ENCODE data around the gene AHCYL2. TPM values are rescaled to one million over a fixed set of nuclear protein-coding genes. Genes with fewer than 3 reads are reported as not detected.

Gene AHCYL2
- total and polyA plus RNA-seq, 7 experiments from 2014 or later: 8.6 to 22.2 (median 20.1) TPM

DNA sequence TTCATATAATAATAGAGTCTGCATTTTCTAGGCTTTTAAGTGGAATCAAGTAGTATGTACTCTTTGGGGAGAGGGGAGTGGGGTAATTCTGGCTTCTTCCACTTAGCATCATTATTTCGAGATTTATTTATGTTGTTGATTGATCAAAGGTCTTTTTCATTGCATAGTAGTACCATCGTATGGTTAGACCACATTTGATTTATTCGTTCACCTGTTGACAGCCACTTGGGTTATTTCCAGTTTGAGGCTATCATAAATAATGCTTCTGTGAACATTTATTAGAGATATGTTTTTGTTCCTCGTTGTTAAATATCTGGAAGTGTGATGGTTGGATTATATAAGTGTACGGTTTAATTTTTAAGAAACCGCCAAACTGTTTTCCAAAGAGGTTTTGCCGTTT lies 52.8 kb downstream of the AHCYL2 start:
- no peak for ATAC-seq
- no peak overlapping the region for H3K4me3 ChIP-seq (ENCODE audit: low read length)
- H3K4me1 Mint-ChIP-seq: peaks cover 0 to 9% (median 3%) of the 10 kb centered on the region in 7 donors
- POLR2A ChIA-PET: no interaction called here
- CTCF ChIA-PET: no interaction called here
- H3K9me3 ChIP-seq (ENCODE audit: control insufficient read depth in 2 of 3, low read length in 3 of 3): no peaks in the 10 kb centered on the region
- peaks cover 0 to 7% (median 0%) of the 10 kb centered on the region in 3 experiments for H3K36me3 ChIP-seq (ENCODE audit: control insufficient read depth in 2 of 3, insufficient read depth in 3 of 3, low read length in 3 of 3)
- H3K4me3 Mint-ChIP-seq: no peak overlapping the region
- no peak for DNase-seq
- no peak overlapping the region for H3K27ac ChIP-seq (ENCODE audit: low read depth, low read length)
- H3K9me3 Mint-ChIP-seq: no peaks in the 10 kb centered on the region
- H3K27ac Mint-ChIP-seq: no peak overlapping the region
- H3K4me1 ChIP-seq (ENCODE audit: control insufficient read depth in 2 of 2, insufficient read depth in 2 of 2, low read length in 2 of 2): no peaks in the 10 kb centered on the region
- no peaks in the 10 kb centered on the region for H3K27me3 Mint-ChIP-seq
- no peaks in the 10 kb centered on the region for H3K27me3 ChIP-seq (ENCODE audit: control insufficient read depth in 2 of 2, insufficient read depth in 2 of 2, low read length in 2 of 2)
- intact Hi-C loops (cut with micrococcal nuclease): no loop called here
- peaks cover 0 to 28% (median 14%) of the 10 kb centered on the region in 5 donors for H3K36me3 Mint-ChIP-seq

DNA sequence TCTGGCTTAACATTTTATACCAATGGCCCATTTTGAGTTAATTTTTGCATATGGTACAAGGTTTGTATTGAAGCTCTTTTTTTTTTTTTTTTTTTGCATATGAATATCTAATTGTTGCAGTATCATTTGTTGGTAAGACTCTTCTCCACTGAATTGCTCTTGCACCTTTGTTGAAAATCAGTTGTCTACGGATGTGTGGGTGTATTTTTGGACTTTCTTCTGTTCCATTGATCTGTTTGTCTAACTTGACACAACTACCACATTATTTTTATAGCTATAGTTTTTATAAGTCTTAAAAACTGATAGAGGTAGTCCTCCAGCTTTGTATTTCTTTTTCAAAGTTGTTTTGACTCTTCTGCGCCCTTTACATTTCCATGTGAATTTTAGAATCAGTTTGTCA lies 53.9 kb downstream of the AHCYL2 start:
- POLR2A ChIA-PET: no interaction called here
- H3K4me3 ChIP-seq (ENCODE audit: low read length): no peak overlapping the region
- no peaks in the 10 kb centered on the region for H3K27me3 ChIP-seq (ENCODE audit: control insufficient read depth in 2 of 2, insufficient read depth in 2 of 2, low read length in 2 of 2)
- H3K27ac ChIP-seq (ENCODE audit: low read depth, low read length): no peak overlapping the region
- Mint-ChIP-seq H3K27ac (no peak overlapping the region), H3K36me3 (peaks cover 0 to 28% (median 14%) of the 10 kb centered on the region in 5 donors), H3K9me3 (no peaks in the 10 kb centered on the region), H3K27me3 (no peaks in the 10 kb centered on the region), H3K4me3 (no peak overlapping the region), H3K4me1 (peaks cover 0 to 9% (median 3%) of the 10 kb centered on the region in 7 donors)
- ATAC-seq (no peak), DNase-seq (no peak)
- H3K36me3 ChIP-seq (ENCODE audit: control insufficient read depth in 2 of 3, insufficient read depth in 3 of 3, low read length in 3 of 3): peaks cover 0 to 7% (median 0%) of the 10 kb centered on the region in 3 experiments
- H3K9me3 ChIP-seq (ENCODE audit: control insufficient read depth in 2 of 3, low read length in 3 of 3): no peaks in the 10 kb centered on the region
- CTCF ChIA-PET: interaction anchor here (1.1 kb wide), 1 partner anchor 60 kb away, joined by 5 read pairs; no protein-coding TSS in a partner anchor
- intact Hi-C loops (cut with micrococcal nuclease): no loop called here
- H3K4me1 ChIP-seq (ENCODE audit: control insufficient read depth in 2 of 2, insufficient read depth in 2 of 2, low read length in 2 of 2): no peaks in the 10 kb centered on the region

- Histone ChIP-seq H3K9me3 (ENCODE audit: control insufficient read depth in 2 of 3, low read length in 3 of 3) (no peaks in the 10 kb centered on the region), H3K27me3 (ENCODE audit: control insufficient read depth in 2 of 2, insufficient read depth in 2 of 2, low read length in 2 of 2) (no peaks in the 10 kb centered on the region), H3K36me3 (ENCODE audit: control insufficient read depth in 2 of 3, insufficient read depth in 3 of 3, low read length in 3 of 3) (peaks cover 0 to under 1% (median 0%) of the 10 kb centered on the region in 3 experiments), H3K27ac (ENCODE audit: low read depth, low read length) (no peak overlapping the region), H3K4me3 (ENCODE audit: low read length) (no peak overlapping the region), H3K4me1 (ENCODE audit: control insufficient read depth in 2 of 2, insufficient read depth in 2 of 2, low read length in 2 of 2) (no peaks in the 10 kb centered on the region)
- H3K4me1 Mint-ChIP-seq: peaks cover 0 to 9% (median 3%) of the 10 kb centered on the region in 7 donors
- intact Hi-C loops (cut with micrococcal nuclease): no loop called here
- H3K9me3 Mint-ChIP-seq: no peaks in the 10 kb centered on the region
- ChIA-PET CTCF (interaction anchor here (0.8 to 1.3 kb wide), 2 partner anchors 61 to 273 kb away, joined by 4 read pairs; no protein-coding TSS in a partner anchor), POLR2A (no interaction called here)
- no peak overlapping the region for H3K27ac Mint-ChIP-seq
- DNase-seq: no peak
- ATAC-seq: no peak
- no peak overlapping the region for H3K4me3 Mint-ChIP-seq
- H3K27me3 Mint-ChIP-seq: no peaks in the 10 kb centered on the region
- peaks cover 0 to 25% (median 10%) of the 10 kb centered on the region in 5 donors for H3K36me3 Mint-ChIP-seq
Measured at GRCh38 chr7:129279757-129280156, 54.9 kb downstream of the AHCYL2 start.

DNA sequence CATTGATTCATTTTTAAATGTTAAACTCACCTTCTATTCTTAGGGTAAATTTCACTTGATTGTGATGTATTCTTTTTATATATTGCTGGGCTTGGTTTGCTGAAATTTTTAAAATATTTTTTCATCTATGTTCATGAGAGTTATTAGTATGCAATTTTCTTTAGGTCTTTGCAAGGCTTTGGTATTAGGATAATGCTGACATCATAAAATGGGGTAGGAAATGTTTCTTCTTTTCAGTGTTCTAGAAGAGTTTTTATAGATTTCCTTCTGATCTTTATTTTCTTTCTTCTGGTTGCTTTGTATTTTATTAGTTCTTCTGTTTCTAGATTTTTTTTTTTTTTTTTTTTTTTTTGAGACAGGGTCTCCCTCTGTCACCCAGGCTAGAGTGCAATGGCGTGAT lies 56.3 kb downstream of the AHCYL2 start:
- no peaks in the 10 kb centered on the region for H3K4me1 ChIP-seq (ENCODE audit: control insufficient read depth in 2 of 2, insufficient read depth in 2 of 2, low read length in 2 of 2)
- no peak for ATAC-seq
- H3K9me3 ChIP-seq (ENCODE audit: control insufficient read depth in 2 of 3, low read length in 3 of 3): no peaks in the 10 kb centered on the region
- Mint-ChIP-seq H3K4me1 (peaks cover 0 to 9% (median 3%) of the 10 kb centered on the region in 7 donors), H3K4me3 (no peak overlapping the region), H3K27ac (no peak overlapping the region), H3K9me3 (no peaks in the 10 kb centered on the region), H3K36me3 (peaks cover 0 to 25% (median 10%) of the 10 kb centered on the region in 5 donors), H3K27me3 (no peaks in the 10 kb centered on the region)
- no peak overlapping the region for H3K4me3 ChIP-seq (ENCODE audit: low read length)
- H3K27ac ChIP-seq (ENCODE audit: low read depth, low read length): no peak overlapping the region
- no peak for DNase-seq
- H3K36me3 ChIP-seq (ENCODE audit: control insufficient read depth in 2 of 3, insufficient read depth in 3 of 3, low read length in 3 of 3): no peaks in the 10 kb centered on the region
- no peaks in the 10 kb centered on the region for H3K27me3 ChIP-seq (ENCODE audit: control insufficient read depth in 2 of 2, insufficient read depth in 2 of 2, low read length in 2 of 2)
- intact Hi-C loops (cut with micrococcal nuclease): no loop called here
- POLR2A ChIA-PET: no interaction called here
- CTCF ChIA-PET: interaction anchor here (1.3 kb wide), 1 partner anchor 63 kb away, joined by 4 read pairs; no protein-coding TSS in a partner anchor

DNA sequence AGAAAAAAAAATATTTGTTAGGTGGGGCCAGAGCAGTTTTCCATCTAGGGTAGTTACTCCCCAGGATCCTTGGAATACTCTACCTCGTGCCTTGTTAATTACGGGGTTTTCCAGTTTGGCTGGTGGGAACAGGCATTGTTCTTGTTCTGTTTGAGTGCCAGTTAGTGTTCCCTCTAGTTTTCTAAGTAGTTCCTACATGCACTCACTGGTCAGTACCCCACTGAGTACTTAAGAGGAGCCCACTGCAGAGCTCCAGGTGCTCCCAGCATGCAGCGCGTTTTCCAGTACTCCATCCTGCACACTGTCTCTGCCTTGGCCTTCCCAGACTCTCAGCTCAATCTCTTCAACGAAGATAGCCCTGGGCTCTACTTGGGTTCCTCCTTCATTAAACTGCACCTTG lies 58.0 kb downstream of the AHCYL2 start:
- H3K9me3 Mint-ChIP-seq: no peaks in the 10 kb centered on the region
- intact Hi-C loops (cut with micrococcal nuclease): no loop called here
- no peaks in the 10 kb centered on the region for H3K36me3 ChIP-seq (ENCODE audit: control insufficient read depth in 2 of 3, insufficient read depth in 3 of 3, low read length in 3 of 3)

GRCh38 chr7:129283936-129284335 lies 59.1 kb downstream of the AHCYL2 start:
- Mint-ChIP-seq H3K4me3 (no peak overlapping the region), H3K4me1 (peaks cover 0 to 9% (median 3%) of the 10 kb centered on the region in 7 donors), H3K36me3 (peaks cover 0 to 20% (median 2%) of the 10 kb centered on the region in 5 donors), H3K9me3 (no peaks in the 10 kb centered on the region), H3K27ac (no peak overlapping the region), H3K27me3 (no peaks in the 10 kb centered on the region)
- Histone ChIP-seq H3K27ac (ENCODE audit: low read depth, low read length) (no peak overlapping the region), H3K4me1 (ENCODE audit: control insufficient read depth in 2 of 2, insufficient read depth in 2 of 2, low read length in 2 of 2) (no peaks in the 10 kb centered on the region), H3K9me3 (ENCODE audit: control insufficient read depth in 2 of 3, low read length in 3 of 3) (no peaks in the 10 kb centered on the region), H3K36me3 (ENCODE audit: control insufficient read depth in 2 of 3, insufficient read depth in 3 of 3, low read length in 3 of 3) (no peaks in the 10 kb centered on the region), H3K4me3 (ENCODE audit: low read length) (no peak overlapping the region), H3K27me3 (ENCODE audit: control insufficient read depth in 2 of 2, insufficient read depth in 2 of 2, low read length in 2 of 2) (no peaks in the 10 kb centered on the region)
- ATAC-seq: no peak
- DNase-seq: no peak
- intact Hi-C loops (cut with micrococcal nuclease): no loop called here
- CTCF ChIA-PET: interaction anchor here (1.3 to 2.0 kb wide), 2 partner anchors 12 to 66 kb away, joined by 6 to 8 read pairs; no protein-coding TSS in a partner anchor
- POLR2A ChIA-PET: interaction anchor here (0.6 kb wide), 1 partner anchor 24 kb away, joined by 3 read pairs; no protein-coding TSS in a partner anchor

More for the DNA sequence above, 58.0 kb downstream of the AHCYL2 start:
- no peak for DNase-seq
- no peak overlapping the region for H3K27ac Mint-ChIP-seq
- ATAC-seq: no peak
- H3K4me3 Mint-ChIP-seq: no peak overlapping the region
- H3K27me3 Mint-ChIP-seq: no peaks in the 10 kb centered on the region
- ChIA-PET CTCF (interaction anchor here (0.6 kb wide), 1 partner anchor 1176 kb away, joined by 3 read pairs; no protein-coding TSS in a partner anchor), POLR2A (no interaction called here)
- Histone ChIP-seq H3K4me3 (ENCODE audit: low read length) (no peak overlapping the region), H3K4me1 (ENCODE audit: control insufficient read depth in 2 of 2, insufficient read depth in 2 of 2, low read length in 2 of 2) (no peaks in the 10 kb centered on the region), H3K27me3 (ENCODE audit: control insufficient read depth in 2 of 2, insufficient read depth in 2 of 2, low read length in 2 of 2) (no peaks in the 10 kb centered on the region), H3K9me3 (ENCODE audit: control insufficient read depth in 2 of 3, low read length in 3 of 3) (no peaks in the 10 kb centered on the region), H3K27ac (ENCODE audit: low read depth, low read length) (no peak overlapping the region)
- H3K4me1 Mint-ChIP-seq: peaks cover 0 to 9% (median 3%) of the 10 kb centered on the region in 7 donors
- H3K36me3 Mint-ChIP-seq: peaks cover 0 to 25% (median 10%) of the 10 kb centered on the region in 5 donors

DNA sequence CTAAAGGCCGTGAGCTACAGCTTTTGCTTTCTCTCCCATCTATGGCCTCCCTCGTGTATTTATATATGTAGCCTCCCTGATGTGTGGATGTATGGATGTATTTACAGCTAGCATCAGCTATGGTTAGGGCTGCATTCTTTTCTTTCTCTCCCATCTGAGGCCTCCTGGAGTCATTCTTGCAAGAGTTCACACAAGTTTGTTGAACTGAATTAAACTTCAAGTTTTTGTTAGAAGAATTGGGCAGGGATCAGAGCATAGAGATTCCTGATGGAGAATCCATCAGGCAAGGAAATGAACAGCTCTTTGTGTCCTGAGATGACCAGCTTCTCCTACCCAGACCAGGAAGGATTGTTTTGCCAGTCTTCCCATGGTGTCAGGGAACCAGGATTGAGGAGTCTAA lies 60.3 kb downstream of the AHCYL2 start:
- no peak overlapping the region for H3K27ac Mint-ChIP-seq
- ChIA-PET CTCF (interaction anchor here (0.7 to 2.0 kb wide), 5 partner anchors 13 to 187 kb away, joined by 3 to 8 read pairs (median 3); no protein-coding TSS in a partner anchor), POLR2A (no interaction called here)
- no peak for DNase-seq
- Histone ChIP-seq H3K27ac (ENCODE audit: low read depth, low read length) (no peak overlapping the region), H3K9me3 (ENCODE audit: control insufficient read depth in 2 of 3, low read length in 3 of 3) (no peaks in the 10 kb centered on the region), H3K4me1 (ENCODE audit: control insufficient read depth in 2 of 2, insufficient read depth in 2 of 2, low read length in 2 of 2) (no peaks in the 10 kb centered on the region), H3K4me3 (ENCODE audit: low read length) (no peak overlapping the region), H3K36me3 (ENCODE audit: control insufficient read depth in 2 of 3, insufficient read depth in 3 of 3, low read length in 3 of 3) (no peaks in the 10 kb centered on the region), H3K27me3 (ENCODE audit: control insufficient read depth in 2 of 2, insufficient read depth in 2 of 2, low read length in 2 of 2) (no peaks in the 10 kb centered on the region)
- intact Hi-C loops (cut with micrococcal nuclease): no loop called here
- H3K36me3 Mint-ChIP-seq: peaks cover 0 to 16% (median 0%) of the 10 kb centered on the region in 5 donors
- ATAC-seq: no peak
- H3K4me1 Mint-ChIP-seq: peaks cover 0 to 9% (median 0%) of the 10 kb centered on the region in 7 donors
- no peaks in the 10 kb centered on the region for H3K9me3 Mint-ChIP-seq
- no peaks in the 10 kb centered on the region for H3K27me3 Mint-ChIP-seq
- no peak overlapping the region for H3K4me3 Mint-ChIP-seq

All from naive thymus-derived CD4-positive, alpha-beta T cell (primary cell).